H9 (cell line): ENCODE measurements around the gene OSBPL10. TPM values are rescaled to one million over a fixed set of nuclear protein-coding genes. Genes with fewer than 3 reads are reported as not detected.

Experiments
- DNase-seq: peaks from one replicate; pipeline ENCODE4 v3.0.0-alpha.2; 2017
- H2AFZ ChIP-seq: one replicate; pipeline ENCODE4 v1.6.1; 2013; ENCODE audit warnings: mild to moderate bottlenecking, low read length, control low read depth, moderate library complexity
- H2AK5ac ChIP-seq: 2 replicates; pipeline ENCODE4 v1.6.1; 2013; ENCODE audit warnings: low read length, control low read depth, mixed read lengths; ENCODE audit not compliant: insufficient read length
- H2BK120ac ChIP-seq: one replicate; pipeline ENCODE4 v1.6.1; 2013; ENCODE audit warnings: low read depth, mild to moderate bottlenecking, low read length, control low read depth, inconsistent platforms; ENCODE audit not compliant: poor library complexity, severe bottlenecking
- H2BK12ac ChIP-seq: 2 replicates; pipeline ENCODE4 v1.6.1; 2013; ENCODE audit warnings: low read length, control low read depth, mixed read lengths, low read depth; ENCODE audit not compliant: insufficient read length
- H2BK15ac ChIP-seq: 2 replicates; pipeline ENCODE4 v1.6.1; 2013; ENCODE audit warnings: low read depth, low read length, control low read depth
- H2BK20ac ChIP-seq: one replicate; pipeline ENCODE4 v1.6.1; 2013; ENCODE audit warnings: low read depth, mild to moderate bottlenecking, low read length, control low read depth, inconsistent platforms; ENCODE audit not compliant: poor library complexity, severe bottlenecking
- H2BK5ac ChIP-seq: 2 replicates; pipeline ENCODE4 v1.6.1; 2013; ENCODE audit warnings: low read length, control low read depth, mixed read lengths; ENCODE audit not compliant: insufficient read length
- H3K14ac ChIP-seq: 2 replicates; pipeline ENCODE4 v1.6.1; 2013; ENCODE audit warnings: low read length, control low read depth; ENCODE audit not compliant: insufficient read depth
- H3K18ac ChIP-seq: 2 replicates; pipeline ENCODE4 v1.6.1; 2013; ENCODE audit warnings: low read depth, mild to moderate bottlenecking, mixed read lengths, low read length, control low read depth; ENCODE audit not compliant: insufficient read length
- H3K23ac ChIP-seq: 2 replicates; pipeline ENCODE4 v1.6.1; 2013; ENCODE audit warnings: low read length, control low read depth, mixed read lengths, low read depth; ENCODE audit not compliant: insufficient read length
- H3K23me2 ChIP-seq: 2 replicates; pipeline ENCODE4 v1.6.1; 2013; ENCODE audit warnings: low read depth, mild to moderate bottlenecking, mixed read lengths, low read length, control low read depth; ENCODE audit not compliant: insufficient read length, poor library complexity, severe bottlenecking
- H3K27ac ChIP-seq: 2 replicates; pipeline ENCODE4 v1.5.1; 2013; ENCODE audit warnings: low read length, control low read depth, mixed read lengths, low read depth; ENCODE audit not compliant: insufficient read length
- H3K27me3 ChIP-seq: 2 replicates; pipeline ENCODE4 v1.6.1; 2013; ENCODE audit warnings: low read length, control low read depth, inconsistent platforms; ENCODE audit not compliant: insufficient read depth
- H3K4ac ChIP-seq: 2 replicates; pipeline ENCODE4 v1.6.1; 2013; ENCODE audit warnings: low read depth, mild to moderate bottlenecking, control low read depth, inconsistent platforms, low read length, moderate library complexity
- H3K4me1 ChIP-seq: 2 replicates; pipeline ENCODE4 v1.6.1; 2013; ENCODE audit warnings: low read length, control low read depth, inconsistent platforms; ENCODE audit not compliant: insufficient read depth
- H3K4me2 ChIP-seq: 2 replicates; pipeline ENCODE4 v1.6.1; 2013; ENCODE audit warnings: low read length, control low read depth, mixed read lengths; ENCODE audit not compliant: insufficient read length, insufficient read depth
- H3K56ac ChIP-seq: 2 replicates; pipeline ENCODE4 v1.6.1; 2013; ENCODE audit warnings: low read depth, mild to moderate bottlenecking, mixed read lengths, low read length, control low read depth; ENCODE audit not compliant: insufficient read length
- H3K79me1 ChIP-seq: 2 replicates; pipeline ENCODE4 v1.6.1; 2013; ENCODE audit warnings: low read depth, mild to moderate bottlenecking, moderate library complexity, low read length, control low read depth, inconsistent platforms; ENCODE audit not compliant: insufficient read depth, poor library complexity, severe bottlenecking
- H3K79me2 ChIP-seq: 2 replicates; pipeline ENCODE4 v1.6.1; 2013; ENCODE audit warnings: low read length, control low read depth, inconsistent platforms; ENCODE audit not compliant: insufficient read depth
- H3K9ac ChIP-seq: 2 replicates; pipeline ENCODE4 v1.6.1; 2013; ENCODE audit warnings: low read length, control low read depth, mixed read lengths; ENCODE audit not compliant: insufficient read length; ENCODE audit errors: extremely low read depth
- H3K9me3 ChIP-seq: one replicate; pipeline ENCODE4 v1.6.1; 2013; ENCODE audit warnings: low read depth, low read length, inconsistent platforms; ENCODE audit not compliant: control insufficient read depth
- H3T11ph ChIP-seq: one replicate; pipeline ENCODE4 v1.6.1; 2013; ENCODE audit warnings: mild to moderate bottlenecking, low read length, control low read depth, inconsistent platforms
- H4K20me1 ChIP-seq: one replicate; pipeline ENCODE4 v1.6.1; 2013; ENCODE audit not compliant: control insufficient read depth, insufficient read length, insufficient read depth
- H4K5ac ChIP-seq: 2 replicates; pipeline ENCODE4 v1.6.1; 2013; ENCODE audit warnings: low read depth, mild to moderate bottlenecking, mixed read lengths, low read length, control low read depth; ENCODE audit not compliant: insufficient read length
- H4K8ac ChIP-seq: replicated peaks from 2 replicates; pipeline ENCODE4 v1.6.1; 2013; ENCODE audit warnings: low read length, control low read depth, mixed read lengths, low read depth; ENCODE audit not compliant: insufficient read length
- H4K91ac ChIP-seq: 2 replicates; pipeline ENCODE4 v1.6.1; 2013; ENCODE audit warnings: low read depth, mild to moderate bottlenecking, moderate library complexity, mixed read lengths, low read length, control low read depth; ENCODE audit not compliant: insufficient read length
- H3K27ac Mint-ChIP-seq, 3 experiments: 2 replicates in 2 of 3; 3 replicates in 1 of 3; pipeline ENCODE4 v1.8.0; 2020 to 2021; ENCODE audit warnings: mixed read lengths in 3 of 3, mild to moderate bottlenecking in 1 of 3, moderate library complexity in 1 of 3
- H3K27me3 Mint-ChIP-seq: 2 replicates; pipeline ENCODE4 v1.8.0; 2021; ENCODE audit warnings: low read depth, mild to moderate bottlenecking, moderate library complexity, mixed read lengths
- H3K36me3 Mint-ChIP-seq, 3 experiments: 2 replicates in 2 of 3; 3 replicates in 1 of 3; pipeline ENCODE4 v1.8.0; 2020 to 2021; ENCODE audit warnings: low read depth in 3 of 3, mixed read lengths in 3 of 3; ENCODE audit not compliant: insufficient read depth in 1 of 3
- H3K4me1 Mint-ChIP-seq, 2 experiments: 2 replicates each; pipeline ENCODE4 v1.8.0; 2020; ENCODE audit warnings: mixed read lengths in 2 of 2
- H3K4me3 Mint-ChIP-seq, 2 experiments: 2 replicates in 1 of 2; 3 replicates in 1 of 2; pipeline ENCODE4 v1.8.0; 2020 to 2021; ENCODE audit warnings: mild to moderate bottlenecking in 2 of 2, mixed read lengths in 2 of 2, moderate library complexity in 1 of 2
- H3K9me3 Mint-ChIP-seq, 2 experiments: 2 replicates in 1 of 2; 3 replicates in 1 of 2; pipeline ENCODE4 v1.8.0; 2020; ENCODE audit warnings: mild to moderate bottlenecking in 2 of 2, mixed read lengths in 2 of 2, moderate library complexity in 1 of 2
- WGBS: extraction: QIAGEN DNeasy Blood & Tissue Kit; methylation state at CpG from one replicate; pipeline ENCODE4 v1.1.7; 2013; ENCODE audit warnings: missing lambda C conversion rate, low lambda C conversion rate, mixed read lengths; ENCODE audit not compliant: insufficient read length; ENCODE audit errors: extremely low coverage; 5-methylcytosine and 5-hydroxymethylcytosine counted together
- total RNA-seq: library from RNA; stranded (reverse); gene quantifications from 2 replicates; pipeline ENCODE4 v1.2.1, GENCODE V29; 2021
- TF ChIP-seq, protein P1 (sequence below): fragments of 200-600 bp; sonication (generic); conservative IDR thresholded peaks from 3 replicates; pipeline ENCODE4 v1.8.0; 2021; ENCODE audit warnings: antibody characterized with exemption, mild to moderate bottlenecking

OSBPL10 gene
- total RNA-seq, 1 experiment from 2014 or later = 42.7 TPM

DNA sequence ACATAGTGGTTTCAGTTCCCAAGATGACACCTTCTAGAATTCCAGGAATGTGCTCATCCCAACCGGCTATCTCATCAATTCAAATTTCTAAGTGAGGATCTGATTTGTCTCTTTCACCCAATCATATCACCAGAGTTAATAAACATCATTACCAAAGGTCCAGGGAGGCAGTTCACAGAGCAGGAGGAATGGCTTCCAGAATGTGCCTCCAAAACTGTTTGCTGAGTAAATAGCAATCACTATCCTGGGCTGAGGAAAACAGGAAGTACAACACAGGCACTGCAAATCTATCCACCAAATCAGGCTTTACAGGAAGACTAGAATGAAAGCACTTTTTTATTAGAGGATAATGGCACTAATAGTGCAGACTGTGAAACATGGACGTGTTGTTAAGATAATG is 61.5 kb downstream of the OSBPL10 start:
- Mint-ChIP-seq H3K9me3 (peaks cover 13 to 16% of the 10 kb centered on the region in 2 experiments), H3K4me1 (peaks cover 52% of the 10 kb centered on the region in 2 experiments)
- H3K4me2 ChIP-seq = no peak overlapping the region

More for the DNA sequence above, 61.5 kb downstream of the OSBPL10 start:
- H3K27me3 ChIP-seq = no peaks in the 10 kb centered on the region
- peaks cover 28% of the 10 kb centered on the region; the same call in 1 of the 2 replicates for H3K79me2 ChIP-seq
- Mint-ChIP-seq H3K27me3 (no peaks in the 10 kb centered on the region; the same call in 1 of the 2 replicates), H3K4me3 (no peak overlapping the region), H3K27ac (peak overlapping the region in 2 of 3 experiments; percentile 83 to 92; a peak in 3 of 7 replicates), H3K36me3 (peaks cover 19 to 35% (median 24%) of the 10 kb centered on the region in 3 experiments)
- no peak overlapping the region for H2BK20ac ChIP-seq
- WGBS = no CpG with 5 or more reads among the region's 2 CpGs
- peak overlapping the region; percentile 38 for H2BK12ac ChIP-seq
- no peak overlapping the region for H3K23ac ChIP-seq
- H3K4me1 ChIP-seq = peaks cover 9% of the 10 kb centered on the region; the same call in 1 of the 2 replicates
- H4K91ac ChIP-seq = no peak overlapping the region
- no peak overlapping the region for H2AK5ac ChIP-seq
- peak overlapping the region; percentile 24 for H3K27ac ChIP-seq
- H4K8ac ChIP-seq = no peak overlapping the region
- H2BK15ac ChIP-seq = no peak overlapping the region
- no peaks in the 10 kb centered on the region for H3K79me1 ChIP-seq
- no peak overlapping the region for H3T11ph ChIP-seq
- H3K9me3 ChIP-seq = peaks cover 10% of the 10 kb centered on the region
- H3K4ac ChIP-seq = no peak overlapping the region
- no peak overlapping the region for H3K18ac ChIP-seq
- H4K5ac ChIP-seq = no peak overlapping the region
- no peak overlapping the region for H3K56ac ChIP-seq
- H2BK120ac ChIP-seq = no peak overlapping the region
- TF ChIP-seq, protein P1, sequence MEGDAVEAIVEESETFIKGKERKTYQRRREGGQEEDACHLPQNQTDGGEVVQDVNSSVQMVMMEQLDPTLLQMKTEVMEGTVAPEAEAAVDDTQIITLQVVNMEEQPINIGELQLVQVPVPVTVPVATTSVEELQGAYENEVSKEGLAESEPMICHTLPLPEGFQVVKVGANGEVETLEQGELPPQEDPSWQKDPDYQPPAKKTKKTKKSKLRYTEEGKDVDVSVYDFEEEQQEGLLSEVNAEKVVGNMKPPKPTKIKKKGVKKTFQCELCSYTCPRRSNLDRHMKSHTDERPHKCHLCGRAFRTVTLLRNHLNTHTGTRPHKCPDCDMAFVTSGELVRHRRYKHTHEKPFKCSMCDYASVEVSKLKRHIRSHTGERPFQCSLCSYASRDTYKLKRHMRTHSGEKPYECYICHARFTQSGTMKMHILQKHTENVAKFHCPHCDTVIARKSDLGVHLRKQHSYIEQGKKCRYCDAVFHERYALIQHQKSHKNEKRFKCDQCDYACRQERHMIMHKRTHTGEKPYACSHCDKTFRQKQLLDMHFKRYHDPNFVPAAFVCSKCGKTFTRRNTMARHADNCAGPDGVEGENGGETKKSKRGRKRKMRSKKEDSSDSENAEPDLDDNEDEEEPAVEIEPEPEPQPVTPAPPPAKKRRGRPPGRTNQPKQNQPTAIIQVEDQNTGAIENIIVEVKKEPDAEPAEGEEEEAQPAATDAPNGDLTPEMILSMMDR = no peak
- no peaks in the 10 kb centered on the region for H4K20me1 ChIP-seq
- no peak overlapping the region for H3K9ac ChIP-seq
- H3K14ac ChIP-seq = no peak overlapping the region
- H2BK5ac ChIP-seq = no peak overlapping the region
- no peaks in the 10 kb centered on the region for H3K23me2 ChIP-seq
- H2AFZ ChIP-seq = no peak overlapping the region
- DNase-seq = no peak
